HG02623 (cell line): ENCODE measurements around the gene CTSG.
"Not testable (repeated sequence)": the region's sequence is repeated elsewhere in the genome, so short reads cannot be mapped to it uniquely, and the experiment has no call there.

Source experiments
- ATAC-seq: cut with Tn5 transposase; IDR thresholded peaks from one replicate; pipeline ENCODE4 v1.9.1; 2021; ENCODE audit warnings: moderate library complexity; ENCODE audit not compliant: unreplicated experiment

Gene CTSG

DNA sequence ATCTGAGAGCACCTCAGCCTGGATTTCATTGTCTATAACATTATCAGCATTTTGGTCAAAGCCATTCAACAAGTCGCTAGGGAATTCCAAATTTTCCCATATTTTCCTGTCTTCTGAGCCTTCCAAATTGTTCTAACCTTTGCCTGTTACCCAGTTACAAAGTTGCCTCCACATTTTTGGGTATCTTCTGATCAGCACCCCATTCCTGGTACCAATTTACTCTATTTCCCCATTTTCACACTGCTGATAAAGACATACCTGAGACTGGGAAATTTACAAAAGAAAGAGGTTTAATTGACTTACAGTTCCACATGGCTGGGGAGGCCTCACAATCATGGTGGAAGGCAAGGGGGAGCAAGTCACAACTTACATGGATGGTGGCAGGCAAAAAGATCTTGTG, 27.0 kb downstream of the CTSG start:
- not testable (repeated sequence) for ATAC-seq

DNA sequence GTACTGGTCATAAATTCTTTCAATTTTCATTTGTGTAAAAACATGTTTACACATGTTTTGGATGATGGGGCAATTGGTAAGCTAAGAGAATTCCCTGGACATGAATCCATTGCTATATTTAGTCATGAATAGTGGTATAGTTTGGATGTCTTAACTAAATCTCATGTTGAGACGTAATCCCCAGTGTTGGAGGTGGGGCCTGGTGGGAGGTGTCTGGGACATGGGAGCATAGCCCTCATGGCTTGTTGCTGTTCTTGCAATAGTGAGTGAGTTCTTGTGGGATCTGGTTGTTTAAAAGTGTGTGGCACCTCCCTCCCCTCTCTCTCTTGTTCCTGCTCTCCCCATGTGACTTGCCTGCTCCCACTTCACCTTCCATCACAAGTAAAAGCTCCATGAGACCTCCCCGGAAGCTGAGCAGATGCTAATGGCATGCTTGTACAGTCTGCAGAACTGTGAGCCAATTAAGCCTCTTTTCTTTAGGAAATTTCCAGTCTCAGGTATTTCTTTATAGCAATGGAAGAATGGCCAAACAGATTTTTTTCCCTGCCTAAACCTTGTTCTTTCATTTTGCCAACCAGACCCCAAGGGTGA, 33.6 kb downstream of the CTSG start:
- ATAC-seq, result no peak

- no peak for ATAC-seq
These were observed 40.3 kb downstream of the CTSG start for GRCh38 chr14:24535737-24536136.

DNA sequence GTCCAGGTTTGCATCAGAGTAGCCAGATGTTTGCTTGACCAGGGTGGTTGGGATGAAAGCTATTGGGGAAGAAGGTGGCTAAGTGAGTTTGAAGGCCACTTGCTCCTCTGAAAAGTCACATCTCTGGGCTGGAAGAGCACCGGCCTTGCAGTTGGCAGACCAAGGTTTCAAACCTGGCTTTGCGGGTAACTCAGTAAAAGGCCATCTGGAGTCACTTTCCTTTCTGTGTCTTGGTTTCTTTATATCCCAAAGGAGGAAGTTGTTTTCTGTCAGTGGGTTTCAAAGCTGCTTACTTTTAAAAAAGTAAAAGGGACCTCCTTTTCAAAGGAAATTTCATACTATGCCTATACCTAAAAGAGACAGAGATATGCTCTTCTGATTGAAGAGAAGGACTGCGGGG, 41.8 kb downstream of the CTSG start:
- no peak for ATAC-seq

DNA sequence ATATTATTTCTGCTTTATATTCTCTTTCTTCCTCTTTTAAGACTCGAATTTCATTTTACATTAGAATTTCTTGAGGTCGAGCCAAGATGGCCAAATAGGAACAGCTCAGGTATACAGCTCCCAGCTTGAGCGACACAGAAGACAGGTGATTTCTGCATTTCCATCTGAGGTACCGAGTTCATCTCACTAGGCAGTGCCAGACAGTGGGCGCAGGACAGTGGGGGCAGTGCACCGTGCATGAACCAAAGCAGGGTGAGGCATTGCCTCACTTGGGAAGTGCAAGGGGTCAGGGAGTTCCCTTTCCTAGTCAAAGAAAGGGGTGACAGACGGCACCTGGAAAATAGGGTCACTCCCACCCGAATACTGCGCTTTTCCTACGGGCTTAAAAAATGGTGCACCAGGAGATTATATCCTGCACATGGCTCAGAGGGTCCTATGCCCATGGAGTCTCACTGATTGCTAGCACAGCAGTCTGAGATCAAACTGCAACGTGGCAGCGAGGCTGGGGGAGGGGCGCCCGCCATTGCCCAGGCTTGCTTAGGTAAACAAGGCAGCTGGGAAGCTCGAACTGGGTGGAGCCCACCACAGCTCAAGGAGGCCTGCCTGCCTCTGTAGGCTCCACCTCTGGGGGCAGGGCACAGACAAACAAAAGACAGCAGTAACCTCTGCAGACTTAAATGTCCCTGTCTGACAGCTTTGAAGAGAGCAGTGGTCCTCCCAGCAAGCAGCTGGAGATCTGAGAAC, 50.0 kb downstream of the CTSG start:
- not testable (repeated sequence) for ATAC-seq
